Measurements from ENCODE around the gene C1QL2. TPM values are rescaled to one million over a fixed set of nuclear protein-coding genes. Genes with fewer than 3 reads are reported as not detected.

C1QL2 gene
- total RNA-seq, 1 donor from 2014 or later, result not detected

DNA sequence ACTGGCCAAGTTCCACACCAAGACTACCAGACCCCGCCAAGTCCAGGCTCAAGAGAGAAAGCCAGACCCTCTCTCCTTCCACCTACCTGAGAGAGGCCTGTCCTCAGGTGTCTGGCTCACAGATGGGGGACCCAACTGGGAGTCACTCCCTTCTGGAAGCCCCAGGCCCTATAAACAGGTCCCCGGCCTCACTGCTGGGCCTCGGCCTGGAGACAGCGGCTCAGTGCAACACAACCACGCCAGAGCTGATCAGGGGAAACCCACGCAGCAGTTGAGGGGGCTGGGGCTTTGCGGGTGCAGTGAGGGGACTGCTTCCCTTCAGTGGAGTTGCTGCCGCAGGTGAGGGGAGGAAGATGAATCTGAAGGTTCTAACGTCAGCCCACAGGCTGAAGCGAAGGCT lies 22.8 kb upstream of the C1QL2 start:
- intact Hi-C loops (cut with DNase I), result no loop called here
- no peak for DNase-seq (ENCODE audit: low spot score)

- intact Hi-C loops (cut with DNase I), result no loop called here
- no peak for DNase-seq (ENCODE audit: low spot score)
Measured at GRCh38 chr2:119180892-119181291, 22.3 kb upstream of the C1QL2 start.

DNA sequence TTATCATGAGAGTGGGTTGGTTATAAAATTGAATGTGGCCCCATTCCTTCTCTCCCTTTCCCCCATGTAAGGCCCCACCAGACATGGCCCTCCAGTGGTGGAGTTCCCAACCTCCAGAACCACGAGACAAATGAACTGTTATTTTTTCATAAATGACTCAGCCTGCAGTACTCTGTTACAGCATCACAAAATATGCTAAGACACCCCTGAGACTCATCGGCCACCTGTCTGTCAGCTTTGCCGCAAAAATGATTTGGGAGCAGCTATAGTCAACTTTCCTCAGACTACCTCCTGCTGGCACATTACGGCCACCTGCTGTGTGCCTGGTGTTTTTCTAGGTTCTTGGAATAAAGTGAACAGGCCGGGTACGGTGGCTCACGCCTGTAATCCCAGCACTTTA lies 21.4 kb upstream of the C1QL2 start:
- DNase-seq (ENCODE audit: low spot score), result no peak
- intact Hi-C loops (cut with DNase I), result loop anchor here (10.0 kb wide), 1 partner anchor 165 kb away; no protein-coding TSS in a partner anchor

- DNase-seq (ENCODE audit: low spot score), result no peak
- intact Hi-C loops (cut with DNase I), result loop anchor here (10.0 kb wide), 1 partner anchor 164 kb away; no protein-coding TSS in a partner anchor
Measured at GRCh38 chr2:119179202-119179601, 20.7 kb upstream of the C1QL2 start.

DNA sequence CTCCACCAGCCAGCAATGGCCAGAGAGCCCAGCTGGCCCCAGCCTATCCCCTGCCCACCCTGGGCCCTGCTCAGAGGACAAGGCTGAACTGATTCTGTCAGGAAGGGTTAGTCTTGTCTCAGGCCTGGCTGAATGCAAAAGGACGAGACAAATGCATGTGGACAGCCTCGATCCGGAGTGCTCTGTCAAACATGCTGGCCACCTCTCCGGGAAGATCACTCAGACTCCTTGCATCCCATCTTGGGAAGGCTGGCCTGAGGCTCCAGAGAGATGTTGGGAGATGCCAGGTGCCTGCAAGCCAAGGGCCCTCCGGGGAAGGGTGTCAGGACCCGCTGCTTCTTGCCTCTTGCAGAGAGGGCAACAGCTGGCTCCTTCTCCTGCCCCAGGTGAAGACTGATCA lies 20.2 kb upstream of the C1QL2 start:
- intact Hi-C loops (cut with DNase I), result loop anchor here (10.0 kb wide), 1 partner anchor 164 kb away; no protein-coding TSS in a partner anchor
- no peak for DNase-seq (ENCODE audit: low spot score)

- intact Hi-C loops (cut with DNase I), result loop anchor here (10.0 kb wide), 1 partner anchor 163 kb away; no protein-coding TSS in a partner anchor
- no peak for DNase-seq (ENCODE audit: low spot score)
Measured at GRCh38 chr2:119177838-119178190, 19.3 kb upstream of the C1QL2 start.

- intact Hi-C loops (cut with DNase I), result loop anchor here (10.0 kb wide), 1 partner anchor 163 kb away; no protein-coding TSS in a partner anchor
Measured at GRCh38 chr2:119177171-119177837, 18.8 kb upstream of the C1QL2 start.

GRCh38 chr2:119175517-119175916 lies 17.0 kb upstream of the C1QL2 start:
- no peak for DNase-seq (ENCODE audit: low spot score)
- intact Hi-C loops (cut with DNase I), result loop anchor here (10.0 kb wide), 1 partner anchor 161 kb away; no protein-coding TSS in a partner anchor

More at GRCh38 chr2:119177171-119177837, 18.8 kb upstream of the C1QL2 start:
- DNase-seq (ENCODE audit: low spot score), result no peak

DNA sequence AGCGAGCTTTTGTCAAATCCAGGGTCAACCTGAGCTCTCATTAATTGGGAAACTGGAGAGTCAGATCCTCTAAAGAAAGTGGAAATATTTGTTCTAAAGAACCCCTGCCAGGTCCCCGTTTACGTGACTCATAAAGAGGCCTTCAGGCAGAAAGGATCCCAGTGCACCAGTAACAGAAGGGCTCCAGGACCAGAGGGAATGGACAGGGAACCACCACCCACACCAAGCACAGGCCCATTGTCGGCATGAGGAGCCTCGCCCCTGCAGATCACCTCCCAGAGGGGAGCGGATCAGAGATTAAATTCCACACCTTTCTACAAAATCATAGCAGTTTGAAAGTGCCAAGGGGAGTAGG lies 16.4 kb upstream of the C1QL2 start:
- DNase-seq (ENCODE audit: low spot score), result no peak
- intact Hi-C loops (cut with DNase I), result loop anchor here (10.0 kb wide), 1 partner anchor 160 kb away; no protein-coding TSS in a partner anchor

- DNase-seq (ENCODE audit: low spot score), result no peak
Measured at GRCh38 chr2:119174216-119174992, 15.9 kb upstream of the C1QL2 start.

GRCh38 chr2:119173556-119174060 lies 15.1 kb upstream of the C1QL2 start:
- DNase-seq (ENCODE audit: low spot score), result no peak
- intact Hi-C loops (cut with DNase I), result loop anchor here (10.0 kb wide), 1 partner anchor 159 kb away; no protein-coding TSS in a partner anchor

More at GRCh38 chr2:119174216-119174992, 15.9 kb upstream of the C1QL2 start:
- intact Hi-C loops (cut with DNase I), result loop anchor here (10.0 kb wide), 1 partner anchor 160 kb away; no protein-coding TSS in a partner anchor

DNA sequence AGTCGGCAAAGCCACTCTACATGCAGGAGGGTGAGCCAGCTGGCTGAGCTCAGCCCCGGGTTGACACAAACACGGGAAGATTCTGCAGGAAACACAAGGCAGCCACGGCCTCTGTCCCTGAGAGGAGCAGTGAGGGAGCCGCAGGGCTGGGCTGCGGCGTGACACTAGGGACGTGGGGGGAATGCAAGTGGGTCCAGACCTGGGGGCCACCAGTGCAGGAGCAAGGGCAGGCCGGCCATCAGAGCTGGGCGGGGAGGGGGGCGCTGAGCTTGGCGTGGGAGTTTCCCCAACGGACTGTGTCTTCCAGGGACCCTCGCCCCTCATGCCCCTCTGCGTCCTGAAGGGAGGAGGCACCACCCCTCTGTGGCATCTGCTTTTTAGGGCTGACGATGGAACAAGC lies 12.0 kb upstream of the C1QL2 start:
- intact Hi-C loops (cut with DNase I), result loop anchor here (10.0 kb wide), 1 partner anchor 156 kb away; no protein-coding TSS in a partner anchor
- DNase-seq (ENCODE audit: low spot score), result no peak

- DNase-seq (ENCODE audit: low spot score), result no peak
- intact Hi-C loops (cut with DNase I), result loop anchor here (10.0 kb wide), 1 partner anchor 155 kb away; no protein-coding TSS in a partner anchor
Measured at GRCh38 chr2:119169717-119170116, 11.2 kb upstream of the C1QL2 start.

GRCh38 chr2:119160361-119160990 lies 1.9 kb upstream of the C1QL2 start:
- no peak for DNase-seq (ENCODE audit: low spot score)
- intact Hi-C loops (cut with DNase I), result no loop called here

GRCh38 chr2:119157850-119158511 lies 570 bp downstream of the C1QL2 start:
- intact Hi-C loops (cut with DNase I), result no loop called here

DNA sequence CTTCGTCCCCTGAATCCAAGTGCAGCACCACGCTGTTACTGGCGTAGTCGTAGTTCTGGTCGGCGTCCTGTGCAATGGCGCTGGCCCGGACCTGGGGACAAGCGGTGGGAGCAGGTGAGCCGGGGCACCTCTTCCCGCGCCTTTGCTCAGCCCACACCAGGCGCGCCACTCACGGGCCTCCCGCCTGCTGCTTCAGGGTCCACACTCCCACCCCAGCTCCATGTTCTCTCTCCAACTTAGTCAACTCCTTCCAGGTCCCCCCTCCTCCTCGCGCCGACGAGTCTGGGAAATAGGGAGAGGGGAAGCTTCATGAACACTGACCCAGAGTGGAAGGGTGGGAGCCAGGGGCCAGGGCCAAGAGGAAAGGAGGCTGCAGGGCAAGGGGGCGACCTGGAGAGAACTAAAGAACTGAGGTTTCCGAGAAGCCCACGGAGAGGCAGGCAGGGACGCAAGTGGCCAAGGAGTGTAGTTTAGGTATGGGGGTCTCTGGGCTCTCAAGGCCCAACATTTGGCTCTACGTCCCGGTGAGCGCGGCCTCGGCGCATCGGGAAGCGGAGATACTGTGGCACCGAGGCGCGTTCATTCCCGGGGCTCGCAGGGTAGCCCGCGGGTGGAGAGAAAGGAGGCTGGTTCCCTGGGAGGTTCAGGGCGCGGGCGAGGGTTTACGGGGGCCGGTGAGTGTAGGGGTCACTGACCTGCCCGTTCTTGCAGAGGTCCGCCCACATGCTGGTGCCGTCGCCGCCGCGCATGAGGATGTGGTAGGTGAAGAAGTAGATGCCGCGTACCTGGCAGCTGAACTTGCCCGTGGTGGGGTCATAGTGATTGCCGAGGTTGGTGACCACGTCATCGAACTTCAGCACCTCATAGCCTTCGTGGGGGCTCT lies 1.4 kb downstream of the C1QL2 start:
- intact Hi-C loops (cut with DNase I), result no loop called here
- no peak for DNase-seq (ENCODE audit: low spot score)

More at GRCh38 chr2:119157850-119158511, 570 bp downstream of the C1QL2 start:
- no peak for DNase-seq (ENCODE audit: low spot score)

GRCh38 chr2:119156105-119156890 lies 2.3 kb downstream of the C1QL2 start:
- intact Hi-C loops (cut with DNase I), result no loop called here
- no peak for DNase-seq (ENCODE audit: low spot score)
